ENCODE measurements around the gene RNF26. TPM values are rescaled to one million over a fixed set of nuclear protein-coding genes. Genes with fewer than 3 reads are reported as not detected.

The RNF26 gene
- total and polyA plus RNA-seq, 2 donors (not counting 3 experiments of a cell fraction or from before 2014, with no cell fraction given), result 40.1 to 43.8 TPM

DNA sequence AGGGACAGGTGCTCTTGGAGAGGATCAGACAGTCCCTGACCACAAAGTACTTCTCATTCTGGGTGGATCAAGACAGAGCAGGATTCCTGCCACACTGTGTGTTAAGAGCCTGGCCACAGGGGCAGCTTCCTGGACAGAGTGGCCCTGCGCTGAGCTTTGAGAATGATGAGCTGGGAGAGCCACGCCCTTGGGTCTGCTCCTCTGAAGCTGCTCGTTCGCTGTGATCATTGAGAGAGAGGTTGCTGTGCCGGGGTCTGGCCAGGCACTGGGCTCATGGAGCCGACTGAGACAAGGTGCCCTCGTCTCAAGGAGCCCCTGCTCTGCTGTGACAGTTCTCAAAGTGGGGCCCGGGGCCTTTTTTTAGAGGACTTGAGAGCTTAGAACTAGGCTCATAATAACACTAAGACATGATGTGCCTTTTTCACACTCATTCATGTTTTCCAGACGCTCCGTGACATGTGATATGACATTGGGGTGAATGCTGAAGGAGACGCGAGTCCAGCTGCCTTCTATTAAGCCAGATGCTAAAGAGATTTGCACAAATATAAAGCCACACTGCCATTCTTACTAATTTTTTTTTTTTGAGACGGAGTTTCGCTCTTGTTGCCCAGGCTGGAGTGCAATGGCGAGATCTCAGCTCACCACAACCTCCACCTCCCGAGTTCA lies 13.7 kb downstream of the RNF26 start:
- BruUV-seq (replicated peaks), result no TSS peak
- no peak for FAIRE-seq

More for the DNA sequence above, 13.7 kb downstream of the RNF26 start:
- Histone ChIP-seq H3K4me1 (ENCODE audit: control insufficient read depth, extremely low read depth, insufficient read depth, low read length) (peaks cover 5% of the 10 kb centered on the region), H3K4me2 (ENCODE audit: insufficient read depth, low read length) (no peak overlapping the region), H3K4me3 (replicated peaks in 1 of 3; ENCODE audit: insufficient read depth in 1 of 3, low read depth in 1 of 3, low read length in 3 of 3) (no peak overlapping the region), H3K36me3 (ENCODE audit: control insufficient read depth in 2 of 2, extremely low read depth in 1 of 2, insufficient read depth in 2 of 2, low read length in 2 of 2) (no peaks in the 10 kb centered on the region), H3K9me1 (replicated peaks; ENCODE audit: control insufficient read depth, extremely low read depth, insufficient read depth, low read length) (no peaks in the 10 kb centered on the region), H3K27ac (ENCODE audit: insufficient read depth, low read depth, low read length) (no peak overlapping the region), H3K9me3 (replicated peaks; ENCODE audit: control insufficient read depth, insufficient read depth, low read length) (no peaks in the 10 kb centered on the region), H2AFZ (ENCODE audit: low read depth, low read length) (no peak overlapping the region), H3K9ac (replicated peaks; ENCODE audit: extremely low read depth, insufficient read depth, low read length) (no peak overlapping the region), H3K79me2 (ENCODE audit: control insufficient read depth, insufficient read depth, low read length) (no peaks in the 10 kb centered on the region), H3K27me3 (ENCODE audit: control insufficient read depth in 2 of 2, insufficient read depth in 2 of 2, low read length in 2 of 2) (peaks cover 0 to 3% of the 10 kb centered on the region in 2 experiments), H4K20me1 (replicated peaks; ENCODE audit: control insufficient read depth, extremely low read depth, insufficient read depth, low read length) (no peaks in the 10 kb centered on the region)
- intact Hi-C loops (cut with micrococcal nuclease), result no loop called here
- DNase-seq (ENCODE audit: low read depth, low spot score), result no peak
- TF ChIP-seq POLR2AphosphoS5 (IDR thresholded peaks at IDR 0.05; ENCODE audit: insufficient read depth, low read depth, low read length) (no peak), JUN (IDR thresholded peaks at IDR 0.05; ENCODE audit: borderline replicate concordance, insufficient read depth, insufficient read length, low read depth) (no peak), GATA2 (IDR thresholded peaks at IDR 0.05; ENCODE audit: insufficient read depth, insufficient read length, low read depth, low read length) (no peak), MYC (IDR thresholded peaks at IDR 0.05; ENCODE audit: low read depth, low read length) (no peak), EZH2 (IDR thresholded peaks at IDR 0.05; ENCODE audit: borderline replicate concordance, low read depth, low read length, severe bottlenecking) (no peak)
- TF ChIP-seq, protein P1, sequence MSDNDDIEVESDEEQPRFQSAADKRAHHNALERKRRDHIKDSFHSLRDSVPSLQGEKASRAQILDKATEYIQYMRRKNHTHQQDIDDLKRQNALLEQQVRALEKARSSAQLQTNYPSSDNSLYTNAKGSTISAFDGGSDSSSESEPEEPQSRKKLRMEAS (IDR thresholded peaks at IDR 0.05; ENCODE audit: insufficient read depth, insufficient read length), result no peak
- TF ChIP-seq, protein P2, sequence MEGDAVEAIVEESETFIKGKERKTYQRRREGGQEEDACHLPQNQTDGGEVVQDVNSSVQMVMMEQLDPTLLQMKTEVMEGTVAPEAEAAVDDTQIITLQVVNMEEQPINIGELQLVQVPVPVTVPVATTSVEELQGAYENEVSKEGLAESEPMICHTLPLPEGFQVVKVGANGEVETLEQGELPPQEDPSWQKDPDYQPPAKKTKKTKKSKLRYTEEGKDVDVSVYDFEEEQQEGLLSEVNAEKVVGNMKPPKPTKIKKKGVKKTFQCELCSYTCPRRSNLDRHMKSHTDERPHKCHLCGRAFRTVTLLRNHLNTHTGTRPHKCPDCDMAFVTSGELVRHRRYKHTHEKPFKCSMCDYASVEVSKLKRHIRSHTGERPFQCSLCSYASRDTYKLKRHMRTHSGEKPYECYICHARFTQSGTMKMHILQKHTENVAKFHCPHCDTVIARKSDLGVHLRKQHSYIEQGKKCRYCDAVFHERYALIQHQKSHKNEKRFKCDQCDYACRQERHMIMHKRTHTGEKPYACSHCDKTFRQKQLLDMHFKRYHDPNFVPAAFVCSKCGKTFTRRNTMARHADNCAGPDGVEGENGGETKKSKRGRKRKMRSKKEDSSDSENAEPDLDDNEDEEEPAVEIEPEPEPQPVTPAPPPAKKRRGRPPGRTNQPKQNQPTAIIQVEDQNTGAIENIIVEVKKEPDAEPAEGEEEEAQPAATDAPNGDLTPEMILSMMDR (IDR thresholded peaks at IDR 0.05; ENCODE audit: extremely low read depth in 1 of 2, insufficient read depth in 1 of 2, low read depth in 1 of 2, low read length in 2 of 2), result no peak
- POLR2A ChIA-PET, result no interaction called here
- CTCF ChIA-PET, result interaction anchor here (1.2 to 6.2 kb wide), 5 partner anchors 8 to 33 kb away, joined by 5 to 55 read pairs (median 5); no protein-coding TSS in a partner anchor
- dilution Hi-C loops (cut with MboI; ENCODE audit: extremely low pct_ligation_motif_present, low sequenced_read_pairs), result no loop called here
